Osteocyte (in vitro differentiated cells): Measurements from ENCODE around the gene MEPE. TPM values are rescaled to one million over a fixed set of nuclear protein-coding genes. Genes with fewer than 3 reads are reported as not detected.

Experiments used
- DNase-seq: peaks from one replicate; pipeline ENCODE4 v3.0.0; 2021; ENCODE audit warnings: mixed read lengths; ENCODE audit not compliant: unreplicated experiment; ENCODE audit errors: extremely low spot score
- H3K27ac Mint-ChIP-seq: one replicate; pipeline ENCODE4 v1.8.0; 2021; ENCODE audit warnings: mild to moderate bottlenecking, mixed read lengths; ENCODE audit not compliant: unreplicated experiment
- H3K27me3 Mint-ChIP-seq: one replicate; pipeline ENCODE4 v1.8.0; 2021; ENCODE audit warnings: mixed read lengths; ENCODE audit not compliant: unreplicated experiment
- H3K36me3 Mint-ChIP-seq: one replicate; pipeline ENCODE4 v1.8.0; 2021; ENCODE audit warnings: mixed read lengths; ENCODE audit not compliant: unreplicated experiment
- H3K4me1 Mint-ChIP-seq: one replicate; pipeline ENCODE4 v1.8.0; 2021; ENCODE audit warnings: mixed read lengths; ENCODE audit not compliant: unreplicated experiment
- H3K4me3 Mint-ChIP-seq: one replicate; pipeline ENCODE4 v1.8.0; 2021; ENCODE audit warnings: mild to moderate bottlenecking, moderate library complexity, mixed read lengths; ENCODE audit not compliant: unreplicated experiment
- H3K9me3 Mint-ChIP-seq: one replicate; pipeline ENCODE4 v1.8.0; 2021; ENCODE audit warnings: mixed read lengths; ENCODE audit not compliant: unreplicated experiment
- total RNA-seq: library from RNA; stranded (reverse); gene quantifications from 2 replicates; pipeline ENCODE4 v1.2.1, GENCODE V29; 2021
- TF ChIP-seq, protein P1 (sequence below): fragments of 200-600 bp; sonication (generic); IDR thresholded peaks from 2 replicates; pipeline ENCODE4 v1.5.0; 2021; ENCODE audit warnings: antibody characterized with exemption, mild to moderate bottlenecking, moderate library complexity

The MEPE gene
- total RNA-seq, 1 donor from 2014 or later: not detected

DNA sequence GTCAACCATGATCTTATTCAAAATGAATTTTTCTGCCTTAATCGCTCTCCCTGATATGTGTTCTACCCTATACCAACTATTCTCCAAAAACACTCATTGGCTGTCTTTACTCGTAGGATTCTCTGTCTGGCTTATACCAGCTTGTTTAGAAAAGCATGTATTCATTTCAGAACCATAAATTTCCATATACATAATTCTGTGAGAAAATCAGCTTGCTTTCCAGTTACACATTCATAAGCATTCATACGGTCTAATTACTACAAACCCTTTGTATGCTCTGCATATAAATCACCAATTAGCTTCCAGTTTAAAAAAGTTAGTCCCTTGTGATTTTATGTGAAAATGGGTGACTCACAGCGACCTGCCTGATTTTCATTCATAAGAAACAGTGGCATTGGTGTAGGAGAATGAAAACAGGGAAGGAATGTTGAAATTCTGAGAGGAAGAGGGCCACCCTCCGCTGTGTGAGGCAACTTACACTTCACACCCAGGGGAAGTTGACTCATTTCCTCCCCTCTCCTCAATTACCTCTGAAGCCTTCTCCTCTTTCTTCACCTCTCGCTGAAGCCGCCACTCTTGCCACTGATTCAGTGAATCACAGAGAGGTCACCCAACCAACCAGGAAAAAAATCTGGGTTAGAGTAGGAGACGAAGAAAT is 63.3 kb downstream of the MEPE start:
- Mint-ChIP-seq H3K9me3 (peaks cover 7% of the 10 kb centered on the region), H3K4me1 (peaks cover 32% of the 10 kb centered on the region), H3K27ac (peak overlapping the region; percentile 74), H3K27me3 (peaks cover 4% of the 10 kb centered on the region), H3K36me3 (no peaks in the 10 kb centered on the region), H3K4me3 (peak overlapping the region; percentile 23)
- TF ChIP-seq, protein P1, sequence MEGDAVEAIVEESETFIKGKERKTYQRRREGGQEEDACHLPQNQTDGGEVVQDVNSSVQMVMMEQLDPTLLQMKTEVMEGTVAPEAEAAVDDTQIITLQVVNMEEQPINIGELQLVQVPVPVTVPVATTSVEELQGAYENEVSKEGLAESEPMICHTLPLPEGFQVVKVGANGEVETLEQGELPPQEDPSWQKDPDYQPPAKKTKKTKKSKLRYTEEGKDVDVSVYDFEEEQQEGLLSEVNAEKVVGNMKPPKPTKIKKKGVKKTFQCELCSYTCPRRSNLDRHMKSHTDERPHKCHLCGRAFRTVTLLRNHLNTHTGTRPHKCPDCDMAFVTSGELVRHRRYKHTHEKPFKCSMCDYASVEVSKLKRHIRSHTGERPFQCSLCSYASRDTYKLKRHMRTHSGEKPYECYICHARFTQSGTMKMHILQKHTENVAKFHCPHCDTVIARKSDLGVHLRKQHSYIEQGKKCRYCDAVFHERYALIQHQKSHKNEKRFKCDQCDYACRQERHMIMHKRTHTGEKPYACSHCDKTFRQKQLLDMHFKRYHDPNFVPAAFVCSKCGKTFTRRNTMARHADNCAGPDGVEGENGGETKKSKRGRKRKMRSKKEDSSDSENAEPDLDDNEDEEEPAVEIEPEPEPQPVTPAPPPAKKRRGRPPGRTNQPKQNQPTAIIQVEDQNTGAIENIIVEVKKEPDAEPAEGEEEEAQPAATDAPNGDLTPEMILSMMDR: no peak
- no peak for DNase-seq

Other genes starting within 250 kb of the MEPE start
- gene DSPP, start 224.4 kb upstream of the MEPE start, total RNA-seq: not detected in 2 replicates
- not detected in 2 replicates for gene DMP1, start 182.7 kb upstream of the MEPE start, total RNA-seq
- not detected in 2 replicates for gene IBSP, start 33.4 kb upstream of the MEPE start, total RNA-seq
- 5.6 and 6.5 TPM in 2 replicates for gene SPP1, start 142.7 kb downstream of the MEPE start, total RNA-seq
- 54.2 and 54.7 TPM in 2 replicates for gene PKD2, start 174.7 kb downstream of the MEPE start, total RNA-seq